GM12891 (cell line): ENCODE results near the gene TMEM144.

ENCODE experiments used
- PAX5 ChIP-seq: IDR thresholded peaks from 2 replicates; pipeline ENCODE4 v1.6.1; 2011; ENCODE audit warnings: low read length, moderate library complexity, mild to moderate bottlenecking; ENCODE audit not compliant: insufficient read depth, severe bottlenecking
- POLR2A ChIP-seq: IDR thresholded peaks from 2 replicates; pipeline ENCODE4 v1.6.1; 2011; ENCODE audit warnings: low read depth, low read length, control low read depth
- POLR2AphosphoS5 ChIP-seq: IDR thresholded peaks from 2 replicates; pipeline ENCODE4 v1.6.1; 2011; ENCODE audit warnings: low read depth, low read length, control low read depth
- POU2F2 ChIP-seq: IDR thresholded peaks from 2 replicates; pipeline ENCODE4 v1.6.1; 2011; ENCODE audit warnings: low read depth, mild to moderate bottlenecking, control low read depth, low read length, moderate library complexity
- SPI1 ChIP-seq: IDR thresholded peaks from 2 replicates; pipeline ENCODE4 v1.6.1; 2011; ENCODE audit warnings: low read depth, low read length, control low read depth
- TAF1 ChIP-seq: IDR thresholded peaks from 2 replicates; pipeline ENCODE4 v1.6.1; 2011; ENCODE audit warnings: low read depth, low read length, control low read depth

DNA sequence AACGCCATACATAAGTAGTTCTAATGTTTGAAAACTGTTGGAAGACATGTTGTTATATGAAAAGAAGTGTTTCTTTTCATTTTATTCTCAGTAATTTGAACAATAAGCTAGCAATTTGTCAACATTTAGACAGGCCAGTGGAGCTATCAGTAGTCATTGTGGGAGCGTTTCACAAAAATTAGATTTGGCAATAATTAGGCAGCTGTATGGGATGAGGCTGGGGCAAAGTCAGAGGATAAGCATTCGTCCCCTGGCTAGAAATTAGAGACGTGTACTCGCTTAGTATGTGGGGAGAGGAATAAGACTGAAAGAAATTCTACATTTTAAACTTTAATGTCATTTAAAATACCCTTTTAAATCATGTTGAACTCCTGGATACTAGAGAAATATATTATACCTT, 70.6 kb downstream of the TMEM144 start:
- TF ChIP-seq POLR2A (no peak), TAF1 (no peak), POU2F2 (no peak), POLR2AphosphoS5 (no peak), SPI1 (no peak), PAX5 (no peak)
